Right cardiac atrium (tissue), 5 donors: ENCODE data around the gene ALMS1. TPM values are rescaled to one million over a fixed set of nuclear protein-coding genes. Genes with fewer than 3 reads are reported as not detected.
"Not testable (repeated sequence)": the region's sequence is repeated elsewhere in the genome, so short reads cannot be mapped to it uniquely, and the experiment has no call there.

ENCODE experiments used
- ATAC-seq, 2 donors: fragments of 200-7000 bp; cut with Tn5 transposase; one replicate each; pipeline versions ENCODE4 v1.8.0 to v1.9.1; 2020; ENCODE audit warnings: moderate library complexity in 2 of 2, mild to moderate bottlenecking in 1 of 2
- DNase-seq, 3 donors: peaks; one replicate each; pipeline ENCODE4 v3.0.0-alpha.2; 2020
- H3K27ac ChIP-seq: one replicate; pipeline ENCODE4 v1.5.1; 2013; ENCODE audit warnings: mild to moderate bottlenecking, low read length, control low read depth, moderate library complexity
- H3K27me3 ChIP-seq: one replicate; pipeline ENCODE4 v1.6.1; 2013; ENCODE audit not compliant: control insufficient read depth, insufficient read depth
- H3K4me1 ChIP-seq: one replicate; pipeline ENCODE4 v1.6.1; 2013; ENCODE audit warnings: low read length; ENCODE audit not compliant: control insufficient read depth, insufficient read depth
- H3K4me3 ChIP-seq: one replicate; pipeline ENCODE4 v1.5.1; 2013; ENCODE audit warnings: low read length, control low read depth
- H3K9me3 ChIP-seq: one replicate; pipeline ENCODE4 v1.6.1; 2013; ENCODE audit warnings: low read length; ENCODE audit not compliant: control insufficient read depth
- WGBS: extraction: QIAGEN DNeasy Blood & Tissue Kit; methylation state at CpG from one replicate; pipeline ENCODE4 v1.1.7; 2013; 5-methylcytosine and 5-hydroxymethylcytosine counted together
- intact Hi-C, 4 donors: fragments of 100-400 bp; cut with DNase I; formaldehyde crosslinking; loops; one replicate each; pipeline versions ENCODE4 v1.11.0 to v1.14.0; 2022 to 2023
- polyA plus RNA-seq: library from polyadenylated mRNA; stranded (reverse); fragments of 200-250 nt; gene quantifications from one replicate; pipeline ENCODE4 v1.2.3, GENCODE V29; 2013
- total RNA-seq, 4 donors: library from RNA; stranded (reverse); fragmentation: NEBNext Ultra II Directional; extraction: Animal tissue kit (Norgen Biotek cat#: 25700); gene quantifications; one replicate each; pipeline ENCODE4 v1.2.1, GENCODE V29; 2021
- donor health status: healthy with polysubstance abuse.
- donor health status: DM: no; HTN: yes; CAD: no.
- donor health status: DM: no; HTN: no; CAD: no.
- donor health status: DM: no; HTN: yes; CAD: no; lungs with severe emphysema.
- donor health status: DM: yes; HTN: yes; CAD: no.

The ALMS1 gene
- total and polyA plus RNA-seq, 5 donors: 3.3 to 11.8 (median 9.1) TPM

DNA sequence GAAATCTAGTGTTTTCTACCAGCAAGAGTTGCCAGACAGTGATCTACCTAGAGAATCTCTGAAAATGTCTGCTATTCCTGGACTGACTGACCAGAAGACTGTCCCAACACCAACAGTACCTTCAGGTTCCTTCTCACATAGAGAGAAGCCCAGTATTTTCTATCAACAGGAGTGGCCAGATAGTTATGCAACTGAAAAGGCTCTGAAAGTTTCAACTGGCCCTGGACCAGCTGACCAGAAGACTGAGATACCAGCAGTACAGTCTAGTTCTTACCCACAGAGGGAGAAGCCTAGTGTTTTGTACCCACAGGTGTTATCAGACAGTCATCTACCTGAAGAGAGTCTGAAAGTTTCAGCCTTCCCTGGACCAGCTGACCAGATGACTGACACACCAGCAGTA, 63.8 kb downstream of the ALMS1 start:
- H3K4me3 ChIP-seq: no peak overlapping the region
- H3K4me1 ChIP-seq: no peaks in the 10 kb centered on the region
- H3K9me3 ChIP-seq: no peaks in the 10 kb centered on the region
- no peaks in the 10 kb centered on the region for H3K27me3 ChIP-seq
- intact Hi-C loops: no loop called here
- DNase-seq: no peak
- no peak for ATAC-seq
- no peak overlapping the region for H3K27ac ChIP-seq

DNA sequence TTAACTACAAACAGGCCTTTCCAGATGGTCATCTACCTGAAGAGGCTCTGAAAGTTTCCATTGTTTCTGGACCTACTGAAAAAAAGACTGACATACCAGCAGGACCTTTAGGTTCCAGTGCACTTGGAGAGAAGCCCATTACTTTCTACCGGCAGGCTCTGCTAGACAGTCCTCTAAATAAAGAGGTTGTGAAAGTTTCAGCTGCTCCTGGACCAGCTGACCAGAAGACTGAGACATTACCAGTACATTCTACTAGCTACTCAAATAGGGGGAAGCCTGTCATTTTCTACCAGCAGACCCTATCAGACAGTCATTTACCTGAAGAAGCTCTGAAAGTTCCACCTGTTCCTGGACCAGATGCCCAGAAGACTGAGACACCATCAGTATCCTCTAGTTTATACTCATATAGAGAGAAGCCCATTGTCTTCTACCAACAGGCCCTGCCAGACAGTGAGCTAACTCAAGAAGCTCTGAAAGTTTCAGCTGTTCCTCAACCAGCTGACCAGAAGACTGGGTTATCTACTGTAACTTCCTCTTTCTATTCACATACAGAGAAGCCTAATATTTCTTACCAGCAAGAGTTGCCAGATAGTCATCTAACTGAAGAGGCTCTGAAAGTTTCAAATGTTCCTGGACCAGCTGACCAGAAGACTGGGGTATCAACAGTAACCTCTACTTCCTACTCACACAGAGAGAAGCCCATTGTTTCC, 65.8 kb downstream of the ALMS1 start:
- no peaks in the 10 kb centered on the region for H3K4me1 ChIP-seq
- H3K4me3 ChIP-seq: no peak overlapping the region
- no peak for DNase-seq
- no peaks in the 10 kb centered on the region for H3K27me3 ChIP-seq
- WGBS: 93% methylated on average over 1 of the region's 1 CpG
- no peak overlapping the region for H3K27ac ChIP-seq
- intact Hi-C loops: no loop called here
- ATAC-seq: no peak
- no peaks in the 10 kb centered on the region for H3K9me3 ChIP-seq

DNA sequence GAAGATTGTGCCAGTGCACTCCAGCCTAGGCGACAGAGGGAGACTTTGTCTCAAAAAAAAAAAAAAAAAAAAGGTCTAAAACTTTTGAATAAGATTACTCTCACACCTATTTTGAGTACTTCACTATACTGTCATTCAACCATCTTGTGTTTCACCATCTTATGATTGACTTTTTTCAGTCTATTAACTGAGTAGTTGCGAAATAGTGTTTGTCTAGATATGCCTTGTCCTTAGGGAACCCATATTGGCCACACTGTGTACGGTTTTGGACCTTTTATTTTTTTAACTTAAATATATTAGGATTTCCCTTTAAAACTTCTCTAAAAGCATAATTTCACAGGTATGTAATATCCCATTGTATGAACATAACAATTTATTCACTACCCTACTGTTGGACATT, 72.3 kb downstream of the ALMS1 start:
- Histone ChIP-seq H3K27me3 (no peaks in the 10 kb centered on the region), H3K4me1 (no peaks in the 10 kb centered on the region), H3K9me3 (no peaks in the 10 kb centered on the region), H3K4me3 (no peak overlapping the region), H3K27ac (no peak overlapping the region)
- ATAC-seq: no peak
- WGBS: 99% methylated on average over 3 of the region's 3 CpGs
- DNase-seq: no peak
- intact Hi-C loops: no loop called here

DNA sequence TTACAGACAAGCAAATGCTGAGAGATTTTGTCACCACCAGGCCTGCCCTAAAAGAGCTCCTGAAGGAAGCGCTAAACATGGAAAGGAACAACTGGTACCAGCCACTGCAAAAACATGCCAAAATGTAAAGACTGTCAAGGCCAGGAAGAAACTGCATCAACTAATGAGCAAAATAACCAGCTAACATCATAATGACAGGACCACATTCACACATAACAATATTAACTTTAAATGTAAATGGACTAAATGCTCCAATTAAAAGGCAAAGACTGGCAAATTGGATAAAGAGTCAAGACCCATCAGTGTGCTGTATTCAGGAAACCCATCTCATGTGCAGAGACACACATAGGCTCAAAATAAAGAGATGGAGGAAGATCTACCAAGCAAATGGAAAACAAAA, 76.8 kb downstream of the ALMS1 start:
- ATAC-seq, intact Hi-C loops, DNase-seq, H3K9me3 ChIP-seq, H3K4me1 ChIP-seq, H3K4me3 ChIP-seq, H3K27ac ChIP-seq, H3K27me3 ChIP-seq: not testable (repeated sequence)
- 100% methylated on average over 1 of the region's 1 CpG for WGBS

DNA sequence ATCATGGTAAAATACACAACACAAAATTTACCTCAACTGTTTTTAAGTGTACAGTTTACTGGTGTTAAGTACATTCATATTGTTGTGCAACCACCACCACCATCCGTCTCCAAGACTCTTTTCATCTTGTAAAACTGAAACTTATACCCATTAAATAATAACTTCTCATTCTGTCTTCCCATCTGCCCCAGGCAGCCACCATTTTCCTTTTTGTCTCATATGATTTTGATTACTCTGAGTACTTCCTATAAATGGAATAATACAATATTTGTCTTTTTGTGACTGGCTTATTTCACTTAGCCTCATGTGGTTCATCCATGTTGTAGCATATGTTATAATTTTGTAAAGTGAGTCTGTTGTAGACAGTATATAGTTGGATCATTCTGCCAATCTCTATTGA, 82.7 kb downstream of the ALMS1 start:
- DNase-seq (no peak), ATAC-seq (no peak)
- Histone ChIP-seq H3K27ac (no peak overlapping the region), H3K27me3 (no peaks in the 10 kb centered on the region), H3K9me3 (no peaks in the 10 kb centered on the region), H3K4me1 (no peaks in the 10 kb centered on the region), H3K4me3 (no peak overlapping the region)
- intact Hi-C loops: no loop called here
- WGBS: 88% methylated on average over 1 of the region's 1 CpG

DNA sequence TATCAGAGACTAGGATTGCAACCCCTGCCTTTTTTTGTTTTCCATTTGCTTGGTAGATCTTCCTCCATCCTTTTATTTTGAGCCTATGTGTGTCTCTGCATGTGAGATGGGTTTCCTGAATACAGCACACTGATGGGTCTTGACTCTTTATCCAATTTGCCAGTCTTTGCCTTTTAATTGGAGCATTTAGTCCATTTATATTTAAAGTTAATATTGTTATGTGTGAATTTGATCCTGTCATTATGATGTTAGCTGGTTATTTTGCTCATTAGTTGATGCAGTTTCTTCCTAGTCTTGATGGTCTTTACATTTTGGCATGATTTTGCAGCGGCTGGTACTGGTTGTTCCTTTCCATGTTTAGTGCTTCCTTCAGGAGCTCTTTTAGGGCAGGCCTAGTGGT, 98.2 kb downstream of the ALMS1 start:
- DNase-seq, ATAC-seq, H3K4me1 ChIP-seq, H3K9me3 ChIP-seq, H3K4me3 ChIP-seq, intact Hi-C loops, H3K27ac ChIP-seq, H3K27me3 ChIP-seq: not testable (repeated sequence)
- WGBS: no CpG with 5 or more reads among the region's 1 CpG

DNA sequence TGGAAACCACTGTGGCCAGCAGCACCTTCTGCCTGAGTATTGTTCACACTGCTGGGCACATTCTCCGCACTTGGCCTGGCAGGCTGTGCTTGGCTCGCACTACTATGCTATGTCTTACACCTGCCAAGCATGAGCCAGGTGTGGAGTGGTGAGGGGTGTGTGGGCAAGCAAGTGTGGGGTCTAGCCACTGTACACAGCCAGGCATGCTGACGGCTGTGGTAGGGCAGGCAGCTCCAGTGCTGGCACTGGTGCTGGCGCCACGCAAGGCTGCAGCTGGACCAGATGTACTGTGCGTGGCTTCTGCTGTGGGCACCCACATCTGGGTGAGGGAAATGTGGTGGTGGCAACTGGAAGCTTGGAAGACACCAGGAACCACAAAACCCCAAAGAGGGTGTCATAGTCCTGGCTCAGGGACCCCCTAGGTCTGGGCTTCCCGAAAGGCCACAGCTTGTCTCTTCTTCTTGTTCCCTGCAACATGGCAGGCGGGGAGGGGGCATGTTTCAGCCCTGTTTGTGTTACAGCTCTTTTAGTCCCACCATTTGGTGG, 101.5 kb downstream of the ALMS1 start:
- Histone ChIP-seq H3K27me3 (no peaks in the 10 kb centered on the region), H3K4me1 (no peaks in the 10 kb centered on the region), H3K27ac (no peak overlapping the region), H3K4me3 (no peak overlapping the region), H3K9me3 (no peaks in the 10 kb centered on the region)
- 98% methylated on average over 8 of the region's 8 CpGs for WGBS
- ATAC-seq (no peak), DNase-seq (peak in 2 of 3 donors; percentile 22 to 39)
- intact Hi-C loops: no loop called here

DNA sequence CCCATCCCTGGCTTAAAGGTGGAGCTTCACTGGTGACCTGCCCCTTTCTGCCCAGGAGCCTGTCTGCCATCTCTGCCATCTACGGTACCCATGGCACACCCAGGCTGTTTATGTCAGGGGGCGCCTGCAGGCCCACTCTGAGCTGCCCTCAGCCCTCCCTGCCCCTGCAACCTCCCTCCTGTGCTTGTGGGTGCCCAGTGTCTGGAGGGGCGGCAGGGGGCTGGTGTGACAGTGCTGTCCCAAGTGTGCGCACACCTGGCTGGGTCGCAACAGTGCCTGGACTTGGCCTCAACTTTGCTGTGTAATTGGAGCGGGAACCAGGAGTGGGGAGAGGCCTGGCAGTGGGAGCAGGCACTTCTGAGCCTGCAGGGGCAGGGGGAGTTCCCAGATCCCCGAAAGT, 102.4 kb downstream of the ALMS1 start:
- H3K4me1 ChIP-seq: no peaks in the 10 kb centered on the region
- intact Hi-C loops: no loop called here
- ATAC-seq: no peak

DNA sequence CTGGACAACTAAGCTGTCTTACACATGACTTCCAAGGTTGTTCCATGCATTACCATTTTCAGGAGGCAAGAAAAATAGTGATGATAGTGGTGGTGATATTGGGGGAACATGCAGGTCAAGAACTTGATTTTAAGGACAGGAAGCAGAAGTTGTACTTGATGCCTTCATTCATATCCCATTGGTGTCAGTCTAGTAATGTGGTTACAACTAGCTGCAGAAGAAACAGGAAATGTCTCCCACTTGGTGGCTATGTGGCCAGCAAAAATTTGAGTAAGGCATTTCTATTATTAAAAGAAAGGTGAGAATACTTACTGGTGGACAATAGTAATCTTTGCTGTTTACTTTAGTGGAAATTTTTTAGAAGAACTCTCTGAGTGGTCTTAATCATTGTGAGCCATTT, 103.4 kb downstream of the ALMS1 start:
- Histone ChIP-seq H3K27ac (no peak overlapping the region), H3K4me1 (no peaks in the 10 kb centered on the region), H3K4me3 (no peak overlapping the region), H3K27me3 (no peaks in the 10 kb centered on the region), H3K9me3 (no peaks in the 10 kb centered on the region)
- ATAC-seq (no peak), DNase-seq (no peak)
- intact Hi-C loops: no loop called here

More for the DNA sequence above, 102.4 kb downstream of the ALMS1 start:
- no peaks in the 10 kb centered on the region for H3K9me3 ChIP-seq
- H3K27me3 ChIP-seq: no peaks in the 10 kb centered on the region
- 99% methylated on average over 7 of the region's 7 CpGs for WGBS
- DNase-seq: no peak
- H3K4me3 ChIP-seq: no peak overlapping the region
- H3K27ac ChIP-seq: no peak overlapping the region

DNA sequence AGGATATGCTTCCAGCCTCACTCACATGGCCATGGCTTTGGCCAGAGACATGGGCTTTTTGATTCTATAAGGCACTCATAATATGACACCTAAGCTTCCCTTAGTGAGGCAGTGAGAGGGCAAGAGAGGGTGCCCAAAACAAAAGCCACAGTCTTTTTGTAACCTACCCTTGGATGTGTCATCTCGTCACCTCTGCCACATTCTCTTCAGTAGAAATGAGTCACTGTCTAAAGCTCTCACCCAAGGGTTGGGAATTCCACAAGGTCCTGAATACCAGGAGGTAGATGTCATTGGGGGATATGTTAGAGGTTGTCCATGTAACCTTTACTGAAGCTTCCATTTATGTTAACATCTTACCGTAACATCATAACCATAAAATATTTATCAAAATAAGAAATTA, 108.4 kb downstream of the ALMS1 start:
- Histone ChIP-seq H3K9me3 (no peaks in the 10 kb centered on the region), H3K4me1 (no peaks in the 10 kb centered on the region), H3K4me3 (no peak overlapping the region), H3K27me3 (no peaks in the 10 kb centered on the region), H3K27ac (no peak overlapping the region)
- intact Hi-C loops: no loop called here
- no peak for DNase-seq
- 98% methylated on average over 2 of the region's 2 CpGs for WGBS
- ATAC-seq: no peak

DNA sequence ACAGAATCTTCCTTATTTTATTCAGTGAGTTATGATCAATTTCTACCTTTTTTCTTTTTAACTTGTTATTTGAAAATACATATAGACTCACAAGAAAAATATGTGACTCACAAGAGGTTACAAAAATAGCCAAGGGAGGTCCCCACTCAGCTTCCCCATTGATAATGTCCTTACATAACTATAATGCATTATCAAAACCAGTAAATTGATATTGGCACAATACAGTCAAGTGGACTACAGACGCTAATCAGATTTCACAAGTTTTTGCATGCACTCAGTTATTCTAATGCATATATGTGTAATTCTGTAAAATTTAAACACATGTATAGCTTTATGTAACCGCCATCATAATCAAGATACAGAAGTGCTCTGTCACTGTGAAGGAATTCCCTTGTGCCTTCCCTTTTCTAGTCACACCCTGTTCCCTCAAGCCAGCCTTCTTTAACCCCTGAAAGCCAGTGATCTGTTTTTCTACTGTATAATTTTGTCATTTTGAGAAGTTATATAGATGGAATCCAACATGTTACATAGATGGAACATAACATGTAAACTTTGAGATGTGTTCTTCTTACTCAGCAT, 118.4 kb downstream of the ALMS1 start:
- Histone ChIP-seq H3K4me3 (no peak overlapping the region), H3K27ac (no peak overlapping the region), H3K9me3 (no peaks in the 10 kb centered on the region), H3K4me1 (no peaks in the 10 kb centered on the region), H3K27me3 (no peaks in the 10 kb centered on the region)
- ATAC-seq (no peak), DNase-seq (no peak)
- intact Hi-C loops: no loop called here
- 58% methylated on average over 2 of the region's 2 CpGs for WGBS
